Astrocyte (in vitro differentiated cells and primary cell): Measurements from ENCODE around the gene KCTD15.

ENCODE experiments used
- CTCF ChIP-seq: IDR thresholded peaks from 2 replicates; pipeline ENCODE4 v1.5.1; 2011; ENCODE audit warnings: low read depth, mild to moderate bottlenecking, inconsistent platforms, low read length, moderate library complexity; ENCODE audit not compliant: insufficient read depth
- EZH2 ChIP-seq: IDR thresholded peaks from 2 replicates; pipeline ENCODE4 v1.6.1; 2012; ENCODE audit warnings: mild to moderate bottlenecking, low read length, inconsistent platforms; ENCODE audit not compliant: insufficient read depth

GRCh38 chr19:33805840-33806433, 9.3 kb downstream of the KCTD15 start:
- TF ChIP-seq EZH2 (no peak), CTCF (no peak)
